NCI-H226 (cell line): ENCODE measurements around the gene SERPINE2.

Experiments
- DNase-seq: peaks from one replicate; pipeline ENCODE4 v3.0.0-alpha.2; 2015

SERPINE2 gene

DNA sequence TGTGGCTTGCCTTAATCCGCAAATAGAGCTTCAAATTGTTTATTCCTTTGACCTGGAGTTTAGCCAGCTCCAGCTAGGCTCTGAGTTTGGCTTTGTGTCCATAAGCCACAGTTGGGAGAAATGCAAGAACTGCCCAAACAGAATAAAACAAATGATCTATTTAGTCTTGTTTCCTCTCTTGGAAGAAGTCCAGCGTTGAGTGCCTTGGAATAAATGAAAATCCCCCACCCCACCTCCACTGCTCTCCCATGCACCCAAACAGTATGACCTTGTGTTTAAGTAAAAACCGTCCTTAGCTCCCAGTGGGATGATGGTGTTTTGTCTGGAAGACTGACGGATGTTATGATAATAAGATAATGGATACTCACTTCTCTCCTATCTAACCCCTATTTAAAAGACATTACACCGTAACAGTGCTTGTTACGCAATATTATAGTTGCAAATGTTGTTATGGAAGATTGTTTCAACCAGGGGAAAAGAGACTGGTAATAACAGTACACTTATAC lies 3.2 kb upstream of the SERPINE2 start:
- DNase-seq = no peak

DNA sequence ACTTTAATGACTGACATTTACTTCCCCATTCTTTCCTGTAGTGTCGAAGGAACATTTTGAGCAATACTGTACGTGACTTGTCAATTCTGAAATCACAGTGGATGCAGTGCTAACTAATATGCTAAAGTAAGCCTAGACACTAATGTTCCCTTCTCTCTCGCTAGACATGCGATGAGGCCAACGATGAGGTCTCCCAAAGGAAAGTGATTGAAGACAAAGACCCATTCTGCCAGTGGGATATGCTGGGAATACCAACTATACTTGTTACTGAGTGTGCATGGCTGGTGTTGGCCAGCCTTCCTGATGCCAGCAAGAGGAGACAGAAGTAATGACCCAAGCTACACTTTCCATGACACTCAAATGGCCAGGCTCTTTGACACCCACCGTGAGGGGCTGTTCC lies 2.5 kb upstream of the SERPINE2 start:
- DNase-seq = no peak

DNA sequence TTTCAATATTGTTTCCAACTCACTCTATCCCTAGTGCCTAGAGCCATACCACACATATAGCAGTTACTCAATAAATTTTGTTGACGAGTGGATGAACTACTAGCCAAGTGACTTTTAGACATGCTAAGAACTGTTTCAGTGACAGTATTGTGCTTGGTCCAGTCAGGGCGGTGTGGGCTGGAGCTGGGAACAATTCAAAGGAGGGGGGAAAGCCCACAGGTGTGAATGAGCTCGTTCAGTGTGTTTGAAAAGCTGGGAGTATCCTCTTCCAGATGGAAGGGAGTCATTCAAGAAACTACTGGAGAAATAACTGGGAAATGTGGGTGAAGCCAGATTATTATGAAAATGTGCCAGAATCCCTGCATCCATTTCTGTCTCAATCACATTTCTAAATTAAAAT lies 1.7 kb upstream of the SERPINE2 start:
- no peak for DNase-seq

DNA sequence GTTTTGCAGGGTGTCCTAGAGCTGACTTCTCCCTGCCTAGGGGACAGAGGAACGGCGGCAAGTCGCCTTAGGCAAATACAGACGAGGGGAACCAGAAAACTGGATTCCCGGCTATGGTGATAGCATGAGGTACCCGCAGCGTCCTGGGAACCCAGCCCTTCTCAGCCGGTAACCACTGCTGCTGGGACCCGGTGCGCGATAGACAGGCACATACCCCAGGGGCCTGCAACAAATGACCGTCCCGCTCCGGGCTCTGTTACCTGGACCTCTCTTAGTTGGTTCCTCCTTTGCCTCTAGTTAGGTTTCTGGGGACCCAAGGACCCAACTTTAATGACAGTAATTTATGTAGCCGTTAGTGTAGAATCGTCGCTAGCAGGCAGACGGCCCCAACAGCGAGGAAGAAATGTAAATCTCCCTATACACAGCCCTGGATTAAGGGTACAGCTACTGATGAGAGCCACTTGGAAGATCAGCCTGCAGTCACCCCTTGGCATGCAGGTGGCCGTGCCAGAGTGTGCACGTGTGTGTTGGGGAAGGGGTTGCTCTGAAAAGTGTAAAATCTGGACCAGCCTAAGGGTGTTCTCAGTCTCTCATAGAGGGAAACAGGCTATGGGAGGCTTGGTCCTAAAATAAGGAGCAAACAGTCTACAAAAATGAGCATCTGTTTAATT lies 819 bp upstream of the SERPINE2 start:
- DNase-seq = no peak

DNA sequence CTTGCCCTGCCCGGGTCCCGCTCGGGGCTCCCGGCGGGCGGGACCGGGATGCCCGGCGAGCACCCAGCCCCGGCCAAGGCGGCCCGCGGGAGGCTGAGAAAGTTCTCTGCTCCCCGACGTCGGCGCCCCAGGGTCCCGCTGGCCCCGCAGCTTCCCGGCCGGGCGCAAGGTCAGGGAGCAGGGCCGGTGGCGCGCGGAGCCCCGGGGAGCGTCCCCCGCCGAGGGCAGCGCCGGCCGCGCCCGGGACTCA lies 331 bp downstream of the SERPINE2 start:
- DNase-seq = no peak

DNA sequence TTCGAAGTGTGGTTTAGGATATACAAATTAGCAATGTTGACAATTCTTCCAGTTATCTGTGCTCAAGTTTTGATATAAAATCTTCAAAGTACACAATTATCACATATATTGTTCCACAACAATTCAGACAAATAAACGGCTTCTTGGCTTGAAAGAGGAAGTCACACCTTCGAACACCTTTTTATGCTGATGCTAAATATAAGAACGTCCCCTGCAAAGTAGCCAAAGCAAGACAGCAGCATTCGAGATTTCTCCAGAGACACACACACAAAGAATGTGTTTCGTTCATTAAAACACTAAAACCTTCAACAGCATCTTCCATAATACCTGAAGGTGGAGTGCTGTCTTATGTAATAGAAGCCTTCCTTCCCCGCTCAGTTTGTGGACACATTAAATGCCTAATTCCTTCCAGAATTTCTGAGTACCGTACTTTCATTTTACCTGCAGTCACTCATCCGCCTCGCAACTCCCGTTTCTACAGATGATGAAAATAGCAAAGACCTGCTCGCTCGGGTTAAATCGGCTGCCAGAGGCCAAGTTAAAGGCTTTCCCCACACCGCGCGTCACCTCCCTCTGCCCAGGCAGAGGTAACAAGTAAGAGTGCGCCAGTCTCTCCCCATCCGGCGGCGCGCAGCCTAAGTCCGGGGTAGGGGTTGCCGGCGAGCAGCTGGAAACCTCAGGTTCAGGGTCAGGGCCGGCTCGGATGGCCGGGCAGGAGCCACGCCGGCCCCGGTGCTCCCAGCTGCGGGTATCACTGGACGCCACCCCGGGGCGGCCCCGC lies 847 bp downstream of the SERPINE2 start:
- peak; percentile 19 for DNase-seq

DNA sequence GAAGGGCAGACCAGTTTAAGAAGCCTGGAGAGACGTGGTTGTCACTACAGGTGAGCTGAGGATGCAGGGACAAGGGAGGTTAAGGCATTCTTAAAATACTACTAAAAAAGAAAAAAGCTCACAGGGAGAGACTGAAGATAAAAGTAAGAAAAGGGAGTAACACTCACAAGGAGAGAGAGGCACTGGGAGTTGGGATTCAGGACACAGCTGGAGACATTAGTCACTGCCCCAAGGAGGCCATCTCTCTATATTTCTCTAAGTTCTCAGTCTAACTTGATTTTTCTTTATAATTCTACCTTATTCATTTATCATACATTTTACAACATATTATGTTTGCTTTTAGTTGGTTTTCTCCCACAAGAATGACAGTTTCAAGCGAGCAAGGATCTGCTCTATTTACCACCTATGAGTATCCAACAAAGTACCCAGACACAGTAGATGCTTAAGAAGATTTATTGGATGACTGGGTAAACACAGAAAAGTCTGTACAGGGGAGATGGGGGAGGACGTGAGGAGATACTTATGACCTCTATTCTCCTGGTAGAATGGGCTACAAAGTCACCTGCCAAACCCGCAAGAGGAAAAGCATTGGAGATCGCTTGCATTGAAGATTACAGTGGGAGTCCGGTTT lies 2.2 kb downstream of the SERPINE2 start:
- no peak for DNase-seq

DNA sequence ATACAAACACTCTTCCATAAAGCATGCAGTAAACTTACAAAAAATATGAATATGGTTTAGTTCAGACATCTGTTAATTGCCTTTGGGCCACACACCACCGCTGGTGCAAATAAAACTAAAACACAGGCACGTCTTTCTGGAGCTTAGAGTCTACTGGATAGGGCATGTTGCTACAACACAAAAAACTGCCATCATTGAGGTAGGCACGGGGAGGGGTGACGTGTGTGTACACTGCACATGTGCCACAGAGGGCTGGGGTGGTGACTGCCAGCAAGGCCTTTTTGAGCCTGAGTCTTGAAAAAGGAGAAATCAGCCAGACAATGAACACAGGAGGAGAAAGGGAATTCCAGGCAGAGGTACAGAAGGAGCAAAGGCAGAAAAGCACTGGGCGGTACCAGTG lies 5.1 kb downstream of the SERPINE2 start:
- no peak for DNase-seq

DNA sequence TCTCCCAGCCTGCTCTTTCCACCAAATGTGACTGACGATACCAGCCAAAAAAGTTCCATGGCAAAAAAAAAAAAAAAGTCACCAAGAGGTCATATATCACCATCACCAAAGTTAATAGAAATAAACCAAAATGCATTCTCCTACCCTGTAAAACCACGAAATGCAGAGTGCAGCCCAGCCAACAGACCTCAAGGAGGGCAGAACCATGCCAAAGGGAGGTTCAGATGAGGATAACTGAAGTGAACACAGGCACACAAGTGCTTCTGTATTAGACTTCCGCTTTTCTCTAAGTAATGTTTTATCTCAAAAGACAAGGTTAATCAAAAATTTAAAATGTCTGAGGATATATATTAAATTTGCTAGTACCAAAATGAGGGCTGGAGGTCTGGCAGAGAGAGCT lies 5.5 kb downstream of the SERPINE2 start:
- DNase-seq = no peak

DNA sequence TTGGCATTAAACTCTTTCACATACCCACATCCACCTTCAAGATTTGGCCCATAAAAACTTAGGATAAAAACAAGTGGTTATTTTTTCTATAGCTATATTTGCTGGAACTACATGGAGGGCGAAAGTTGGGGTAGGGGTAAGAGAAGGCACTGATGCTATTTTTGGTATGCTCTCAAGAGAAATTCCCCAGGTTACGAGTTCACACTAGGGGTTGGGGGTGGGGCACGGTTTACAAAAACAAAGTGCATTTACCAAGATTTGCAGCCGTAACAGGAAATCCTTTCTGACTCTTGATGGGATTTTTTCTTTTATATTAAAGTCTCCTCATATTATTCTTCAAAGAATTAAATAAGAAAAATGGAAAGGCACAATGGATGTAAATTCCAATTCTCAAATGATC lies 6.8 kb downstream of the SERPINE2 start:
- DNase-seq = no peak

DNA sequence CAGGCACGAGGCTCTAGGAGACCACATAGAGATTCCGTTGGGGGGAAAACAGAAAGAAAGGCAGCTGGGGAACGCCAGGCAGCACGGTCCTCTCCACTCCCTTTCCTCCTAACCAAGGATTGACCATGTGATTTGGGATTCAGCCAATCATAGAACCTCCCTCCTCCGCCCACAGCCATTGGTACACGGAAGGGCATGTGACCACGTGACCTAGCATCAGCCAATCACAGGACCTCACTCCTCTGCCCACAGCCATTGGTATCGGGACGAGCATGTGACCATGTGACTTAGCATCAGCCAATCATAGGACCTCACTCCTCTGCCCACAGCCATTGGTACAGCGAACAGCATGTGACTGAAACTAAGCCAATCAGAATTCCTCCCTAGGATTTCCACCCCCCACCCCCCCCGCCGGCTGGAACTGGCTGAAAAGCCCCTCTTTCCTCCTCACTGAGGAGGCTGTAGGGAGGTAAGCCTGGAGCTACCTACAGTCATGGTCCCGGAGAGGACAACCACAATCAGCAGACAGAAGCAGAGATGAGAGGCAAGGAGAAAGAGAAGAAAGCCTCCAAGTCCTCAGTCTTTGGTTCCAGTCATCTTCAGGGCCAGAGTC lies 7.6 kb downstream of the SERPINE2 start:
- no peak for DNase-seq

DNA sequence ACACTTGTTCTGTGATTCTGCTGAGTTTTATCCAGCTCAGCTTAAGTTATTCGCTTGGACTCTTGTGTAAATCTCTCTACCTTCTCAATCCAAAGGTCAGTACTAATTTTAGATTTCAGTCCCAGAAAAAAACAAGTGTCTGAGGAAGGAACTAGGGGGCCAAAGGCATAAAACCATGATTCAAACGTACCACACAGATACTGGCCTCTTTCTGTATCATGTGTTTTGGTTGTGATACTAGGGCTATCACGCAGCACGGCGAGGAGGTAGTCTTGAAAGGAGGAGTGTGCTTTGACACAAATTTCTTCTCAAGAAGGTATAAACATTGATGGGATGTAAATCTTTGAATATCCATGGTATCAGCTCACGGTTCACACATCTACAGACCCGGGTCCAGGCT lies 8.3 kb downstream of the SERPINE2 start:
- no peak for DNase-seq

DNA sequence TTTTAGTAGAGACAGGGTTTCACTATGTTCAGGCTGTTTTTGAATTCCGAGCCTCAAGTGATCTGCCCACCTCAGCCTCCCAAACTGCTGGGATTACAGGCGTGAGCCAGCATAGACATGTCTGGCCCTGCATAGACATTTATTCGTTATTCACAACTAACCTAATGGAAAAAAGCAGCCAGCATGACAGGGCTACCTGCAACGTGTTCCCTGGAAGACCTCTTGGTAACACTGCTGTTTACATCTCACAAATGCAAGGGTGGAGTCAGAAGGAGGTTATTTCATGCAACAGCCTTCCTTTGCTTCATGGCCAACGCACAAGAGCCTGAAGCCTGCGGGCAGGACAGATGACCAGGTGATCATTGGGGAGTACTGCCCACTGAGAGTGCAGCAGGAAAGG lies 9.2 kb downstream of the SERPINE2 start:
- DNase-seq = no peak

DNA sequence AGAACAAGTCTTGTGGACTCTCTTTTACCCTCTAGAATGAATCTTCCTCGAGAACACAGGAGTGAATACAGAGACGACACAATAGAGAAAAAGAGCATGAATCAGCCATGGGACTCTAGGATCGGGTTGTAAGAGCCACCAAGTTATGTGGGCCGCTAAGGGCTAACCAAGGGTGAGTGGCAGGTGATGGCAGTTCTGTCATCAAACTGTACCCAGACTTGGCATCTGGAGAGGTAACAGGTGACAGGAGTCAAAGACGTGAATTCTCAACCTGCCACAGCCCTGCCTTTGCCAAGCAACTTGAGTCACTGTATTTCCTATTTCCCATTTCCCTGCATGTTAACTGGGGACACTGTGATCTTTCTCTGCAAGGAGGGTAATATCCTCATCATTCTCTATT lies 11.2 kb downstream of the SERPINE2 start:
- no peak for DNase-seq

DNA sequence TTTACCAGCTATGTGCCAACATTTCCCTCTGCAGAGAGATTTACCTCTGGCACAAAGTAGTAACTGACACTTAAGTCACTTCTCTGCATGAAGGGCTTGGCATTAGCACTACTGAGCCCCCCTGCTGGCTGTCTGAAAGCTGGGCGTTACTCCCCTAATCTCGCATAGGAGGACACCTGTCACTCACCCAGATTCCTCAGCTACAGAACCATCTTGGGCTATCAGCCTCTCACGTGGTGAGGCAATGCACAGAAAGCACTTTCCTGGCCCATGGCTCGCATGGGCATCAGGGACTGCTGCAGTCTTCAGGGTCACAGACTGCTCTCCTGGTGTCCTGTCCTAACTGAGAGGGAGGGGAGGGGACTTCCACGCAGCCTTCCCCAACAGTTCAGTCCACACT lies 12.0 kb downstream of the SERPINE2 start:
- DNase-seq = no peak

DNA sequence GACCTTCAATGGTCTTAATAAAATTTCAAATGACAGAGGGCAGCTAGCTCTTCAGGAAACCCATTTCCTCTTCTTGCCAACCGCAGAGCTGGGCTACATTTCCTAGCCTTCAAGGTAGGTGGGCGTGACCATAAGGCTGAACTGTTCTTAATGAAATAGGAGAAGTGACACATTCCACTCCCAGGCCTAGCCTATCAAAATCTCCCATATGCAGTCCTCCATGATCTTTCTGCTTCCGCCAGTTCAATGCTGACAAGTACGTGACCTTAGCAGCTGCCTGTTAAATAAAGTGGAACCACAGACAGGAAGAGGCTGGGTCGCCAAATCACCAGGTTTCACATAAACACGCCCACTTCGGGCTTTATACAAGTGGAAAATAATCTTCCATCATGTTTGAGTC lies 13.2 kb downstream of the SERPINE2 start:
- DNase-seq = no peak

DNA sequence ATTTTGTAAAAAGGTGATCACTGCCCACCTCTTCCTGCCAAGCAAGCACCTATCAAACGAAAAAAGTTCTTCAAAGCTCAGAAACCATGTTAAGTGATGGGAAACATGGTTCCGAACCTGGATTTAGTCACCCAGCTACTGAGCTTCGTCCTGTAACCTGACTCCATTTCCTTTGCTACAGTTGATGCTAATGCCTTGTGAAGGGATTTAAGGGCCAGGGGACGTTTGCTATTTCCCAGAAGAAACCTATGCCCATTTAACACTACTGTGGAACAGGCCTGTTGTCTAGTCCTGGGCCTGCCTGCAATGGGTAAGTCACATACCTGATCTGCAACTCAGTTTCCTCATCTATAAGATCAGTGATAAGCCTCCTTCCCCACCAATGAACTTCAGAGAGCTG lies 14.8 kb downstream of the SERPINE2 start:
- no peak for DNase-seq

DNA sequence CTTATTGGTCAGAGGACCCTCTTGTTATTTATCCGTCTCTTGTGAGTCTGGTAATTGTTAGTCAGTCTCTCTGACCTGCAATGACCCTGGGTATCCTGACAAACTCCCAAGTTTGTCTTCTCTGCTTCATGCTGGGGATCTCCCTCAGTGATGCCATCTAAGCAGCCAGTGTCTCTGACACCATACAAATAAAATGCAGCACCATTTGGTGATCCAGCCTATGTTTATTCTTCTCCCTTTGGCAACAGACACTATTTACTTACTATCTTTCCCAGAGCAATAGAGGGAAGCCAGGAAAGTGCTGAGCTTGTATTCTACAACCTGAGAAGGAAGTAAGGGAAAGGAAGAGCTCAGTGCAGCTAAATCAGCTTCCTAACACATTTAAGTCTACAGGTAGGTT lies 15.9 kb downstream of the SERPINE2 start:
- peak; percentile 64 for DNase-seq

DNA sequence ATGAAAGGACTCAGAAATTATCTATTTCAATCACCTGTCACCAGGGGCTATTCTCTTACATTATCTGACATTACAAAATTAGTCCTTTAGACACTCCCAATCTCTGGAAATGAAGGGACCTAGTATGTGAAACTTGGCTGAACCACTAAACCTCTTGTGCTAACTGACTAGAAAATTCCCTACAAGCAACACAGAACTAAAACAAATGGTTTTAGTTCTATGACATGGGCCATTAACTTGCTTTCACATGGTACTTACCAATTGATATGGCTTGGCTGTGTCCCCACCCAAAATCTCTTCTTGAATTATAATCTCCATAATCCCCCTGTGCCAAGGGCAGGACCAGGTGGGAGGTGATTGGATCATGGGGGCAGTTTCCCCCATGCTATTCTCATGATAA lies 16.6 kb downstream of the SERPINE2 start:
- DNase-seq = no peak

DNA sequence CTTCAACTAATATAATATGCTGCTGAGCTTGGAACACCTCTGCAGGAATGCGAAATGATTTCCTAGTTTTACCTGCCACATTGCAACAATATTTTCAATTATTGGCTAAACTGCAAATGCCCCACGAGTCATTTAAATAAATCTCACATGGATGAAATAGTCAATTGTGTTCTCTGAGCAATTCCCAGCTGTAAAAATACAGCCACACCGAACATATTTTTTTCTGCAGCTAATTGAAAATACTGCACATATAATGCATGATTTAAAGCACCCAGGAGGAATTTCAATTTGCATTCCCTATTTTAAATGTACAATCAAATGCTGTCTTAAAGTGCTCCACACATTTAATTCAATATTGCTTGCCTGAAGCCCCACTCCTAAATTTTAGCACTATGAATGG lies 18.6 kb downstream of the SERPINE2 start:
- no peak for DNase-seq

DNA sequence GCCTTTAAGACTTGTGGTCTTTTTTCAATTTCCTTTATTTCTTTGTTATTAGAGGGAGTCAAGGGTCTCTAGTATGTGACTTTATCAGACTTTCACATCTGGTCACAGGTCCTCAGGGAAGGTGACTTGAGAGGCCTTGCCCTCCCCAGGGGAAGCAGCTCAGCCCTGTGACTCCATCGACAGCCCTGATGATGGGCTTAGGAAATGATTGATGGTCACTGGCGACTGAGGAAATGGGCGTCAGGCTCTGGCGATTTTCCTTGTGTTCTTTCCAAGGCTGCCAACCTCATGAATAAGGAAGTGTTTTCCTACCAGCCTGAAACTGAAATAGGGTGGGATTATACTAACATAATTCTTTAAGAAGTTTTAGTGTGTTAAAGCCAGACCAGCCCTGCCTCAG lies 21.1 kb downstream of the SERPINE2 start:
- DNase-seq = no peak

DNA sequence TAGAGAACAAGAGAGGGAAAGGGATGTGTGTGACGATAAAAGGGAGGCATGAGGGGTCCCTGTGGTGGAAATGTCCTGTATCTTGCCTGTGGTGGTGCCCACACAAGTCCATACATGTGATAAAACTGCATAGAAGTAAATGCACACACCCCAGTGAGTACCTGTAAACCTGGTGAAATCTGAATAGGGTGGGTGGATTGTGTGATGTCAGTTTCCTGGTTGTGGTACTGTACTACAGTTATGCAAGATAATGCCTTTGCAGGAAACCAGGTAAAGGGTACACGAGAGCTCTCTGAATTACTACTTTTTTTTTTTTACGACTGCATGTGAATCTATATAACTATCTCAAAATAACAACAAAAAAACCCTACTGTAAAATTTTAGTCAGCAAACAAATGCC lies 22.1 kb downstream of the SERPINE2 start:
- no peak for DNase-seq

DNA sequence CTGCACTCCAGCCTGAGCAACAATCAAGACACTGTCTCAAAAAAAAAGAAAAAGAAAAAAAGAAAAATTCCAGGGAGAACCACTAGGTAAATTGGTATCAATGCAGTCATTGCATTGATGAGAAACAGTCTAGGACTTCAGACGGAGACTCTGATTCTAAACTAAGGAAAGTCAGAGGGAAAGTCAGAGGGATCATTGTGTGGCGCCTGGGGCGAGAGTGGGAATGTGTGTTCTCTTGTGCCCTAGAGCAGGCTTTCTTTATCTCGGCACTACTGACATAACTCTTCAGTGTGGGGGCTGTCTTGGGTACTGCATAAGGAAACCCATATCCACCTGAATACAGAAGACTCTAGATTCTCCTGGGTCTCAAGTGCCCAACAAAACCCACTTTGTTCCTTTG lies 24.8 kb downstream of the SERPINE2 start:
- DNase-seq = no peak

DNA sequence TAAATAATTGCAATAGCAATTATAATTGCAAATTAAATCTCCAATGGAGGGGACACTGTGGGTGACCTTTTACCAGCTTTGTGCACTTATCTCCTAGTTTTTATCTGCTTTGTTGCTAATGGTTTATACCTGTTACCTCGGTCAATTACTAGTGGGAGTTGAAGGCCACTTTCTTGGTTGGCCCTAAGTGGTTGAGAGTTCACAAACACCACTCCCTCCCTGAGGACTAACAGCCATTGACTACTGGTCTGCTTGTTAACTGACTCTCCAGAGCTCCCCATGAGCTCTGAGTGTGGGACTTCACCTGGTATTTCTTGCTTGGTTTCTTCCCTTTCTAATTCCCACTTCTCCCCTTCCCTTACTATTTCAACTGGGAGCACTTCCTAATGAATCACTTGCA lies 27.2 kb downstream of the SERPINE2 start:
- DNase-seq = no peak
